PC-9 (cell line): Measurements from ENCODE around the gene PPP2R1B. TPM values are rescaled to one million over a fixed set of nuclear protein-coding genes. Genes with fewer than 3 reads are reported as not detected.

Experiments
- BruUV-seq: library from RNA; stranded (reverse); fragments of 400-500 nt; replicated peaks from 2 replicates; lab custom pipeline; 2021; lab: Mats Ljungman, UMichigan
- CTCF ChIA-PET: fragments of 300-600 bp; sonication (Branson Sonifier 250); formaldehyde crosslinking; loops from one replicate; lab custom pipeline; 2022; ENCODE audit warnings: antibody characterized with exemption; lab: Charles Lee
- POLR2A ChIA-PET: fragments of 300-600 bp; sonication (Branson Sonifier 250); formaldehyde crosslinking; loops from one replicate; lab custom pipeline; 2022; ENCODE audit warnings: antibody characterized with exemption; ENCODE audit not compliant: unreplicated experiment; lab: Charles Lee
- DNase-seq, 2 experiments: peaks; one replicate each; pipeline versions ENCODE4 v3.0.0 to v3.0.0-alpha.2; 2015 to 2022; ENCODE audit warnings: mixed read lengths in 1 of 2
- H2AFZ ChIP-seq: fragments of 200-600 bp; sonication (generic); 2 replicates; pipeline ENCODE4 v1.8.1; 2017; ENCODE audit warnings: antibody characterized with exemption
- H3F3A ChIP-seq: fragments of 200-600 bp; sonication (generic); 2 replicates; pipeline ENCODE4 v1.8.1; 2017; ENCODE audit warnings: antibody characterized with exemption, mild to moderate bottlenecking, low read depth; ENCODE audit not compliant: insufficient read depth
- H3K27ac ChIP-seq: fragments of 200-600 bp; sonication (generic); 2 replicates; pipeline ENCODE4 v1.6.1; 2016; ENCODE audit warnings: mixed run types
- H3K27me3 ChIP-seq: fragments of 200-600 bp; sonication (generic); 2 replicates; pipeline ENCODE4 v1.6.1; 2016; ENCODE audit warnings: low read depth, mixed run types; ENCODE audit not compliant: insufficient read depth
- H3K36me3 ChIP-seq: fragments of 200-600 bp; sonication (generic); 2 replicates; pipeline ENCODE4 v1.6.1; 2016; ENCODE audit warnings: low read depth, mixed run types
- H3K4me1 ChIP-seq: fragments of 200-600 bp; sonication (generic); replicated peaks from 2 replicates; pipeline ENCODE4 v1.6.1; 2016; ENCODE audit warnings: mixed run types; ENCODE audit not compliant: insufficient read depth
- H3K4me2 ChIP-seq: fragments of 200-600 bp; sonication (generic); 2 replicates; pipeline ENCODE4 v1.6.1; 2017; ENCODE audit warnings: mixed run types
- H3K4me3 ChIP-seq: fragments of 200-600 bp; sonication (generic); 2 replicates; pipeline ENCODE4 v1.6.1; 2016; ENCODE audit warnings: mixed run types
- H3K79me2 ChIP-seq: fragments of 200-600 bp; sonication (generic); 2 replicates; pipeline ENCODE4 v1.6.1; 2017; ENCODE audit warnings: low read depth, mixed run types
- H3K9me2 ChIP-seq: fragments of 200-600 bp; sonication (generic); 2 replicates; pipeline ENCODE4 v1.8.1; 2017; ENCODE audit warnings: mild to moderate bottlenecking; ENCODE audit not compliant: insufficient read depth
- H3K9me3 ChIP-seq: fragments of 200-600 bp; sonication (generic); 2 replicates; pipeline ENCODE4 v1.8.1; 2016; ENCODE audit warnings: low read depth; ENCODE audit not compliant: insufficient read depth
- H4K20me1 ChIP-seq: fragments of 200-600 bp; sonication (generic); 2 replicates; pipeline ENCODE4 v1.8.1; 2017; ENCODE audit not compliant: insufficient read depth
- CTCF ChIP-seq: fragments of 200-600 bp; sonication (generic); conservative IDR thresholded peaks from 2 replicates; pipeline ENCODE4 v1.6.1; 2017; ENCODE audit warnings: mixed run types, antibody characterized with exemption, mild to moderate bottlenecking, moderate library complexity
- EZH2 ChIP-seq: fragments of 200-600 bp; sonication (generic); IDR thresholded peaks from 2 replicates; pipeline ENCODE4 v1.8.0; 2017; ENCODE audit warnings: antibody characterized with exemption, low read depth
- intact Hi-C: fragments of 100-400 bp; cut with micrococcal nuclease; formaldehyde crosslinking; loops from one replicate; pipeline ENCODE4 v1.10.0; 2022; ENCODE audit not compliant: unreplicated experiment
- total RNA-seq: library from RNA; stranded (reverse); gene quantifications from 2 replicates; pipeline ENCODE4 v1.2.3, GENCODE V29; 2021

Gene PPP2R1B
- total RNA-seq, 1 experiment from 2014 or later = 36.4 TPM

GRCh38 chr11:111734101-111734953, 31.9 kb downstream of the PPP2R1B start:
- peaks cover 34% of the 10 kb centered on the region for H3K4me1 ChIP-seq
- no peaks in the 10 kb centered on the region for H3K9me3 ChIP-seq
- no peaks in the 10 kb centered on the region for H4K20me1 ChIP-seq
- peak overlapping the region; percentile 31 for H3K27ac ChIP-seq
- ChIA-PET POLR2A (interaction anchor here (0.6 kb wide), 1 partner anchor 330 kb away, joined by 6 read pairs; no protein-coding TSS in a partner anchor), CTCF (no interaction called here)
- H3K27me3 ChIP-seq = no peaks in the 10 kb centered on the region
- H3K4me2 ChIP-seq = peak overlapping the region; percentile 80
- no peaks in the 10 kb centered on the region for H3K36me3 ChIP-seq
- no peak overlapping the region for H2AFZ ChIP-seq
- no peaks in the 10 kb centered on the region for H3K9me2 ChIP-seq
- no peak overlapping the region for H3K4me3 ChIP-seq
- no peak for DNase-seq
- no peaks in the 10 kb centered on the region for H3K79me2 ChIP-seq
- peaks cover 24% of the 10 kb centered on the region for H3F3A ChIP-seq
- intact Hi-C loops = no loop called here
- BruUV-seq = no TSS peak
- no peak for TF ChIP-seq CTCF
- no peak for TF ChIP-seq EZH2

GRCh38 chr11:111733611-111734088, 32.5 kb downstream of the PPP2R1B start:
- no peak overlapping the region for H3K27ac ChIP-seq
- CTCF ChIA-PET = no interaction called here

GRCh38 chr11:111733016-111733415, 33.2 kb downstream of the PPP2R1B start:
- Histone ChIP-seq H3K4me2 (no peak overlapping the region), H3K36me3 (no peaks in the 10 kb centered on the region), H3K4me1 (peaks cover 34% of the 10 kb centered on the region), H2AFZ (no peak overlapping the region), H3K27ac (no peak overlapping the region), H3K79me2 (no peaks in the 10 kb centered on the region), H3K9me3 (no peaks in the 10 kb centered on the region), H3K27me3 (no peaks in the 10 kb centered on the region), H3K4me3 (no peak overlapping the region), H3F3A (peaks cover 24% of the 10 kb centered on the region), H4K20me1 (no peaks in the 10 kb centered on the region), H3K9me2 (no peaks in the 10 kb centered on the region)
- CTCF ChIA-PET = no interaction called here
- BruUV-seq = no TSS peak
- no peak for TF ChIP-seq EZH2
- TF ChIP-seq CTCF = no peak
- intact Hi-C loops = no loop called here
- DNase-seq = no peak
- POLR2A ChIA-PET = interaction anchor here (0.6 kb wide), 1 partner anchor 567 kb away, joined by 4 read pairs; no protein-coding TSS in a partner anchor

More at GRCh38 chr11:111733611-111734088, 32.5 kb downstream of the PPP2R1B start:
- Histone ChIP-seq H2AFZ (no peak overlapping the region), H3F3A (peaks cover 24% of the 10 kb centered on the region), H3K4me3 (no peak overlapping the region), H3K79me2 (no peaks in the 10 kb centered on the region), H3K4me1 (peaks cover 34% of the 10 kb centered on the region), H4K20me1 (no peaks in the 10 kb centered on the region), H3K36me3 (no peaks in the 10 kb centered on the region), H3K4me2 (no peak overlapping the region), H3K9me2 (no peaks in the 10 kb centered on the region), H3K9me3 (no peaks in the 10 kb centered on the region), H3K27me3 (no peaks in the 10 kb centered on the region)
- BruUV-seq = no TSS peak
- no peak for TF ChIP-seq CTCF
- no peak for TF ChIP-seq EZH2
- DNase-seq = no peak
- POLR2A ChIA-PET = interaction anchor here (0.6 kb wide), 1 partner anchor 566 kb away, joined by 4 read pairs; no protein-coding TSS in a partner anchor
- intact Hi-C loops = no loop called here
